Activated CD8-positive, alpha-beta memory T cell treated with anti-CD3 and anti-CD28 coated beads for 4 hours (primary cell): ENCODE data around the gene CACNA2D1.

Experiments used
- DNase-seq, 2 donors: peaks; one replicate each; pipeline ENCODE4 v3.0.0-alpha.2; 2020; ENCODE audit warnings: low read depth in 2 of 2

The CACNA2D1 gene

DNA sequence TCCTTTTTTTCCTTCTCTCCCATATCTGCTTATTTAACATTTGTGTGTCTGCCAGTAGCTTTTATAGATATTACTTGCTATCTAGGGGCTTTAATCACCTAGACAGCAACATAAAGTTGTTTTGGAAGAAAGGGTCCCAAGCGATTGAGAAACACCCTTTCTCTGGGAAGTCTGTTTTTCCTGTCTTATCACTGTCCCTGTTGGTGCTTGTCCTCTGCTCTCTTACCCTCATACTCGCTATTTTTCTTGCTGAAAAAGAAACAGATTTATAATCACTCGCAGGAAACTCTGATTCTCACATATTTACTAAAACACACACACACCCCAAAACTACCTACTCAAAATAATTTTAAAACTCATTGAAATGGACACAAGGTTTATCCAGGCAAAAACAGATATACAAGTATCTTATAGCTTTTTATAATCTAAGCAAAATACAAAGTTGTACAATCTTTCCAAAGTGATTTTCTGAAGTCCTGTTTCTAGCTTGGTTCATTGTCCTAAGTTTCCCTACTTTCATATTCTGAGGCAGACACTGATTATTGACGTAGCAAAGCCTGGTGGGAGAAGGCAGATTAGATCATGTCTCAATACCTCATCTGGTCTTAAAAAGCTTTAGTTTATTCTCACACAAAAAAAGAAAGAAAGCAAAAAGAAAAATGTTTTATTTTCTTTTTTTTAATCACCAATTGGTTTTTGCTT, 157.3 kb downstream of the CACNA2D1 start:
- no peak for DNase-seq

DNA sequence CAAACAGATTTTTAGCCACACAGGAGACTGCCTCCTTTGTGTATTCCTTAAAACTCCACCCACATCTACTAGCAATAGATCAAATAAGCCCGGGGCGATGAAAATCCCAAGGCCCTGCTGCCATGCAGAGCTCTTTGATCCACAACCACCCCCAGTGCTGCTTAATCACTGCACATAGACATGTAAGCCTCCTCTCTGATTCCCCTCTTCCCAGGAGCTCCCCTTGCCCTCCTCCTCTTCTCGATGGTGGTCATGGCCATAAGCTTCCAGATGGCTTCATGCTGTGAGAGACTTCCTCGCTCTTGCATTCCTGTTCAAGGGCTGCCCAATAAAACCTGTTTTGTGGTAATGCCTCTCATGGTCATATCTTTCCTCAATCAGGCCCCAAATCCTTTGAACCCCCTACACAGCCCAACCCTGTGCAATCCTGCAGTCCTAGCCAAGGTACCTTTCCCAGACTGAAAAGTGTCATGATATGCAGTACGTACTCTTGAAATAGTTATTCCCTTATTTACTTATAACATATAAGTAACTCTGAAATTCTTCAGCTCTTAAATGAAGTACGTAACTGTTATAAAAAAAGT, 158.5 kb downstream of the CACNA2D1 start:
- no peak for DNase-seq

DNA sequence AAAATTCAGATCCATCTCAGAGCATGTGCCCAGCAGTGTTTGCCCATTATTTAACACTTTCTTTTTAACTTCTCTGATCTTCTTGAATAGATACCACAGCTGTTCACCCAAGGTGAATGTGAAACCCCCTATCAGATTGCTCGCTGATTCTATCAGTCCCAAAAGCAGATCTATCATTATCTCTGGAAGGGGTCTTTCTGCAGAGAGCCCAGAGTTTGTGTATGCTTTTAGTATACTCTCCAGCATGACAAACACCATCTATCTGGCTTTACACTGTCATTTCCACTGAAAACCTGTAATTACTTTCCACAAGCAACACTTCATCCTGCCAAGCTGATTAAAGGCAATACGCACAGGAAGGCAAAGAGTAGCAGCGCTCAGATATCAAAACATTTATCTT, 168.2 kb downstream of the CACNA2D1 start:
- DNase-seq, result no peak

DNA sequence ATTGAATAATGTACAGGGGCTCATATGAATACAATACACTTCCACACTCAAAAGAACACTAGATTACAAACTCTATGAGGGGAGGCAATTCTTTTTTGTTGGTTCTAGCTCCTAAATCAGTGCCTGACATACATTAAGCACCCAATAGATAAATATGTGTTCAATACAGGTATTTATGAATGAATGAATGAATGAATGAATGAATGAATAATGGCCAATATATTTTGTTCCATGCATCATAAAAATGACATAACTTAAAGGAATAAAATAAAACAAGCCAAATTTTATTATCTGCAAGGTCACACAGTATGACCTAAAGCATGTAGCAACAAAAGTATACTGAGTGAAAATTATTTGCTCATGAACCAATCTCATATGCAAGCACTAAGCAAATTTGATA, 168.9 kb downstream of the CACNA2D1 start:
- DNase-seq, result no peak

DNA sequence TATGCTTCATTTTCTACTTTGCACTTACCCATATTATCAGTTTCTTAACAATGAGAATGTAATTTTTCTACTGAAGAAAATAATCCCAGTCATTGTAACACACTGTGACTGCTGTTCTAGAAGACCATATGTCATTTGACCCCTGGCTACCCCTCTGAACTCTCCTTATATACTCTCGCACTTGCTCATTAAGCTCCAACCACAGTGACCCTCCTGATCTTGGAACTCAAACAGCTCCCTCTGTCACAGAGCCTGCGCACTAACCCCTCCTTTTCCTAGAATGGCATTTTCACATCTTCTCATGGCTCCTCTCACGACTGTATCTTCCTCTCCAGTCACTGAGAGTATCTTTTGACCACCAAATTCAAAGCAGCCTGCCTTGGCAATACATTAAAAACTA, 169.7 kb downstream of the CACNA2D1 start:
- no peak for DNase-seq

DNA sequence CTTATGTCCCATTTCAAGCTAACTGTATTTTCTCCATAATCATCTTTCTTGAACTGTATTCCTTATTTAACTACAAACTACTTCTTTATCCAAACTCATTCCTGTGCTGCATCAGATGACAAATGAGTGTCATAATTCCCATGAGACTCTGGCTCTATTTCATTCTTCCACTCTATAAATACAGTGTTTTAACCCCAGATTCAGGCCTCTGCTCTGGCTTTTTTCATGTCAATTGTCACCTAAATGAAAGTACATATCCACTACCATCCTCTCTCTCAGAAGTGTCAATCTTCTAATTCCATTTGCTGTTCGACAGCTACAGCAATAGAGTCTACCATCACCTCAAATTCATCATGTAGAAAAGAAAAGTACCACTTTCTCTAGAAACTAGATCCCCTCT, 172.7 kb downstream of the CACNA2D1 start:
- DNase-seq, result no peak

DNA sequence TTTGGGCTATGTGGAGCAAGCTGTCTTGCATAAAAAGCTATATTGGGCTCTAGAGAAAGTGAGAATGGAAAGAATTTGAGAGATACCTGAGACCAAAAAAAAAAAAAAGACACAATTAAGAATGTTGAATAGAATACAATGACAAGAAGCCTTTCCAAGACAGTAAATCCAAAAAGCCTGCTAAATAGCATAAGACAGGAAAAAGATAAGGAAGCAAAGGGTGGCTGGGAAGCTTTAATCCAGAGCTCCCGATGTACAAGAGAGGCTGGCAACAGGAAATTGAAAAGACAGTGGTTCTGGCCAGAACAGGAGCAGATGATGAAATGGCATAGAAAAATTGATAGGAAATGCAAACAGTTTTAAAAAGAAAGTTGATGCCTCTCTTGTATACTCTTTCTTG, 174.9 kb downstream of the CACNA2D1 start:
- no peak for DNase-seq

DNA sequence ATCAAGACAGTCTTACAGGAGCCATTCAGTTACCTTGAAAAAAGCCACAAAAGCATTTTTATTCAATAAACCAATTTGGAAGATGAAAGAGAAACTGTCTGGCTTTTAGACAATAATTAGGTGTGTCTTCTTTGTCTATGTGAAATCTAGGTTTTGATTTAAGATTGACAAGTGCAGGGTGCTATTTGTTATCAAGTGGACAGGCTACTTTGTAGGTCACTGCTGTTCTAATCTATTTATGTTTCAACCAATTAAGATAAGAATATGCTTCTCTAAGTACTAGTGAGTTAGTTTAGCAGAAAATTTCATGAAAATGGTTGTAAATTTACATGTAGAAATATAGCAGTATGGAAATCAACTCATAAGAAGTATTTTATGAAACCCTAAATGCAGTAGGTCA, 177.5 kb downstream of the CACNA2D1 start:
- no peak for DNase-seq

DNA sequence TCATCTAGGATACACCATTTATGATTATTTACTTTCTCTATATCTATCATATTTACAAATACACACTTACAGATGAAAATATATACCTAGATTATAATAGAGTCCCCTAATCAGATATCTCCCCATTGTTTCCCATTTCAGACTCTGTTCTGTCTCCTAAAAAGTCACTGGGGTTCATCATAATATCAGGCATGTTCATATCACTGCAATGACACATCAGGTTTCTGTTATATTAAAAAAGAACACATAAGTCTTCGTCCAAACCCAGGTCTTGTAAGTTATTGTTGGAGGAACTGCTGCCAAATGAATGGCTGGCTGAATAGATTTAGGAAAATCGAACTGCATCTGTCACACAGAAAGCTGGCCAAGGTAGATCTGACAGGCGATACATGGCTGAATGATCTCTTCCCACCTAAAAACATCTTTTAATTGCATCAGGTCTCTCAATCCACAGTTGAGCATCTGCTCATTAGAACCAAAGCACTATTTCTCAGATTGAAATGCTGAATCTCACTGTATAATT, 178.7 kb downstream of the CACNA2D1 start:
- no peak for DNase-seq

DNA sequence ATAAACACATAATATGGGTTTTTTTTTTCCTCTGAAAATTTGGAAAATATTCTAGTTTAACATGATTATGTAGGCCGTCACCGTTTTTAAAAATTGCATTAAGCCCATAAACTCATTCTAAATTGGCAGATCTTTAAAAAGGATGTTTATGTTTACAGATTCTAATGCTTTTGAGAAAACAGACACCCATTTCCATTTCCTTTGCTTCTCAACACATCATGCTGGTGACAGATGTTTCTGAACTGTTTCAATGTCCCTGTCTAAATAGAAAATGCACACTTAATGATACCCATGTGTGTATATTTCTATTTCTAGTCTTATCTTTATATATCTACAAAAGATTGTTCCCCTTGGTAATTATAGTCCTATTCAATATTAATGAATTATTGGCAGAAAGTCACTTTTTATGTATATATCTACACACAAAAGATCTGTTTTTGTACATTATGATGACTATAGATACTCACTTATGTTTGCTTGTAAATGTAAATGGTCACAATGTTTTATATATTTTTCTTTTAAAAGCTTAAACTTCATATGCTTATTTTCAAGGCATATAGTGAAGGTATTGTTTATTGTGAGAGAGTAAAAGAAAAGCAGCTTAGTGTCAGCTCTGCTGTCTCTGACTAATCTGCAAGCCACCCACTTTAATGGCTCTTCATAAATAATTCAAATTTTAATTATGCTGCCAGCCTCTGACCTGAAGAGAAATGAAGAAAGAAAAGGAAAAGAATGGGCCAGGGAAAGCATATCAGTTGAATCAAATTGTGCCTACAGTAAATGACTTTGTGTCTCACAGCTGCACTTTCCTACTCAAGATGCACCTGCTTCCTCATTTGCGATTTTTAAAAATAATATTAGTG, 179.4 kb downstream of the CACNA2D1 start:
- DNase-seq, result no peak

DNA sequence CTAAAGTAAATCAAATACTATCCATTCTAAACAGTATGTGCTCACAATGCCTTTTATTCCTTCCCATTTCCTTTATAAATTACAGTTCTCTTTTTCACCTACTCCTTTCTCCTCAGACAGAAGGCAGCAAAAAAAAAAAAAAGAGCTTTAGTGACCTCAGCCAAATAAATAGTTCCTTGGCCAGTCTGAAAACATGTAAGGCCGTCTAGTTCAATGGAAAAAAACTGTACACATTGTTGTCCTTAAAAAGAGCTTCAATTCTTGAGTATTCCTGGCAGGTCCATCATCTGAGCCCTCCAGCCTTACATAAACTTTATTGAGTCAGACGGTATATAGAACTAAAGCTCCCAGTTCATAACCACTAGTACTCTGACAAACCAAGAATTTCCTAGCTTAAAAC, 185.4 kb downstream of the CACNA2D1 start:
- DNase-seq, result no peak

DNA sequence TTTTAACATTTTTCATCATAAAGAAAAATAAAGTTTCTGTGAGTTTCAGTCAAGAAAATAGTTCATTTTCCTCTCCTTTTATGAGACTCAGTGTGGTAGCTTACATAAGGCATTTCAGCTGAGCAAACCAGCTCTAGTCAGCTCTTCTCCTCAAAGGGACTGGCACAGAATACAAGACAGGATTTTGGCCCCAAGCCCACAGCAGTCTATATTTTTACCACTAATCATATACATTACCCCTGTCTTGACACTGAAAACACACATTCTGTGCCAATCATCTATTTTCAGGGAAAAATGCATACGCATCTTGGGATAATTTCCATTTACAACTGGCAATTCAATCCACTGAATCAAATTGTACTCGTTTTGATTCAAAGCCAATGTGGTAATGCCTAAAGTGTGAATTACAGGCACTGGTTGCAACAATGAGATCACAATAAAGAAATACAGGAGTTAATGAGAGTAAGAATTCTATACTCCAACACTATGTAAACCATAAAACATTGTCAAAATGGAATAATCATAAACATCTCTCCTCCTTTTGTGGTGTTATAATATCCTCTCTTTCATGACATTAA, 186.4 kb downstream of the CACNA2D1 start:
- DNase-seq, result no peak

DNA sequence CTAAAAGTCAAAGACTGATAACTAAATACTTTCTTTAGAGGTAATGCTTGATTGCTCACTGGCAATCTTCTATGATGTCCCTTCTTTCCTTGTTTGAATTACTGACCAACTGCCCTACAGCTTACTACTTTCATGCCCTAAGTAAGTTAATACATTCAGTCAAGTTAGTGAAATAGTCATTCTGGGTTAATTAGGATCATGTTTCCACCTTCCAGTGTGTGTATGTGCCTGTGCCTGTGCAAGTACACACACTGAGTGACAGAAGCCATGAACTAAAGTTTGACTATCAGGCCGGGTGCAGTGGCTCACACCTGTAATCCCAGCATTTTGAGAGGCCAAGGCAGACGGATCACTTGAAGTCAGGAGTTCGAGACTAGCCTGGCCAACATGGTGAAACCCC, 187.9 kb downstream of the CACNA2D1 start:
- no peak for DNase-seq

DNA sequence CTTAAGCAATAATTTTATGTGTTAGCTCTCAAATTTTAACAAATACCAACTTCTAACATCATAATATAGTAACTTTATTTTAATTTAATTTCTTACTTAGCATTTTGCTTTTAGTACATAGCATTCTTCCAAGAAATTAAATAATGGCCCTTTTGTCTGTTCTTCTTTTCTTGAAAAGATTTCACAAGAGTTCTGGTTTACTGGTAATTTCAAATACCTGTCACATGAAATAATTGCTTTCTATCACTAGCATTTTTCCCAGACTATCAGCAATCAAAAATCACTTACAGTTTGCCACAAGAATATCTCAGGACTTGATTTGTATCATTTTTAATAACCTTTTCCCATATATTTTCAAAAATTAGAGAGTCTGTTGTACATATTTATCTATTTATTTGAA, 193.0 kb downstream of the CACNA2D1 start:
- DNase-seq, result no peak

DNA sequence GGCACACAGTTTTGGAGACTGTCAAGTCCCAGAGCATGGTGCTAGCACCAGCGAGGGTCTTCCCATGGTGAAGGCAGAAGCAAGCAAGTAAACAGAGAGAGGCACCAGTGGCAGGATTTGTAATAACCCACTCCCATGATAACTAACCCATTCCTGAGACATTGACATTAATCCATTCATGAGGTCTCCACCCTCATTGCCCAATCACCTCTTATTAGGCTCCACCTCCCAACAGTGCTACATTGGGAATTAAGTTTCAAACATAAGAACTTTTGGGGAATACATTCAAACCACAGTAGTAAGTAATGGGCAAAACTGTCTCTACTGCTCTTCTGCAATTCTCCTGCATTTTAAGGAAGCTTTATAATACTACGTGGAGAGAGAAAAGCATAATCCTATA, 193.6 kb downstream of the CACNA2D1 start:
- no peak for DNase-seq

DNA sequence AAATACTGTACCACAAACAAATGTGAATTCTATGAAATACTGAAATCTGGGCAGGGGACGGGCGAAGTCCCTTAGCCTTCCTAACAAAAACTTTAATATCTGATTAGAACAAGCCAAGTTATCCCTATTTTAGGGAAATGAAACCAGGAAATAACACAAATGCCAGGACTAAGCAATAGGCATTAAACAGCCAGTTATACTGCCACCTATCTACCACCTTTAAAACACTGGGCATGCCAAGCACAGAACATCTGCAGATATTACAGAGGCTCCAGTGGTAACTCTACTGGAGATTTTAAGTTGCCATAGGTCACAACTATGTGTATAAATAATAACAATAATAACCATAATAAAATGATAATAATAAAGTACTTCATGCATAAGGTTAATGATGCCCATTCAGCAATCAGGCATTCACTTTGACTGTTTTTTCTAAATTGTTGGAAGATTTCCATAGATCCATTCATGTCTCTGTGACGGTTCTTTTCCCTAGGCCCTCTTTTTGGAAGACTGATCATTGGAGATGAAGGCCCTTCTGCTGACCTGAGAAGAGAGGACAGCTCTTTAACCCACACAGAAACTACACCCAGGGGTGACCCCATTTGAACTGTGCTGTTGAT, 195.7 kb downstream of the CACNA2D1 start:
- DNase-seq, result no peak

DNA sequence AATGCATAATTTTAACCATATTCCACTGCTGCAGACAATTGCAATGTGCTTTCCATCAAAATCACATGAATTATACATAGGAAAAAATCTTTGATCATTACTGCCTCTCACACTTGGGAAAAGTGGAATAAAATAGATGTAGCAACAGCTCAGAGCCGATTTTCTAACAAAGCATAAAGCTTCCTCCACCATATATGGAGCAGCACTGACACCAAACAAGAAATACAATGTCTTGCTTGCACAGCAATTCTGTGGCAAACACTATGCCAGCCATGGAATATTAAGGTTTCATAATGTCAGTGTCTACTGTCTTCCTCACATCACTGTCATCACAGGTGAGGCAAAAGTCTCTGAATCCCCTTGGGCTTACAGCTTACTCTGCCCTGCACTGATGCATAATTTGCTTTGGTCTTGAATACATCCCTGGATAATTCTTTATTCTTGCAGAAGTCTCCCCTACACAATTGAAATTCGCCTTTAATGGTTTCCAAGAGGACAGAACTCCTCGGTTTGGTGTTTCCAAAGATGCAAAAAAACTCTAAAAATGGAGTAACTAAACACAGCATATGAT, 198.5 kb downstream of the CACNA2D1 start:
- no peak for DNase-seq

DNA sequence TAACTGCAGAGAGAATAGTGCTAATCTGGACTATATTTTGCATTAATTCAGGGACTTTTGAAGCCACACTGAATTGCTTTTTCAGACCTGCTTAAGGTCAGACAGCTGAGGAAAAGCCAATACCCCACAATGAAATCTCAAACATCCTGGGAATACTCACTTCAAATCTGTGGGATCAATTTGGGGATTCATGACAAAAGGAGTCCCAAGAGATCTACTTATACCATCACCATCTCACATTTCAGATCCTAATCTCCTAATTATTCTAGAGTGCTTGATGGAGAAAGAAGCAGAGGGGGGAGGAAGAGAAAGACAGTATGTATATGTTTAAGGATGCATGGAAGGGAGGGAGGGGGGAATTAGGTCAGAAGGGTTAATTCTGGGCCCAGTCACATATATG, 202.2 kb downstream of the CACNA2D1 start:
- no peak for DNase-seq

DNA sequence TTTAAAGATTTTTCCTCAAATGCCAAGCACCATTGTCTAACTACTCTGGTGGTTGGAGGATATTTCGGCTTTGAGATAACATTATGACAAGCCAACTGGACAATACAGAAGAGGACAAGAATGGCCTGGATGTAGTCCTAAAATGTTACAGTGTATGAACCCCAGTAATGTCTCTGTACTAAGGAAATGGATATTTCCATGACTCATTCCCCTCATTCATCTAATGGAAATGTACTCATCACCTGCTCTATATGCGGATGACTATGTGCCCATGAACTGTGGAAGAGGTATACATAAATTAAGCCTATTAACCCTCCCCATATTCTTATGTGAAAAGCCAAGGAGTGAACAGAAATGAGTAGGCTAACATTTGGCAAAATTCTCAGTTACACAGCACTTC, 207.9 kb downstream of the CACNA2D1 start:
- no peak for DNase-seq

DNA sequence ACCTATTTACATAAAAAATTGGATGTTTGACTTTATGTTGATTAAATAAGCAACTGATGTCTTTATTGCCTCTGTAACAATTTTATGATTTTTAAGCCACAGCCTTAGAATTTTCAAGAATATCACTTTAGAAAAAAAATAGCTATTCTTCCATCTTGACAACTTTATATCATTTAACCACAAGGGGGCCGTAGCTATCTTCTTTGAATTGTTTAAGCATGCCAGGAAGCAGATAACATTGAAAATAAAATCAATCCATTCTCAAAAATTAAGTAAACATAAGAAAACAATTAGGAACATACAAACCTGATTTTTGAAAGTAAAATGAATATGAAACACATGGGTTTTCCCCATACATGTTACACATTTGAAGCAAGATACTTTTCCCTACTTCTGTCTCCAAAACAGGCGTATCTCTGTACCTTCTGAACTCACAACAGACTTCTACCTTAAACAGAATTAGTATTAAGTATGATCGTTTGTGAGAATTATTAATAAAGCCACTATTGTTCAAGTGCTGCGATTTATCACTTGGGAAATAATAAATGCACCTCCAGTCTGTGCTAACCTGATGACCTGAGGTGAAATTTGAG, 209.0 kb downstream of the CACNA2D1 start:
- no peak for DNase-seq
